CD4-positive, alpha-beta T cell (primary cell): ENCODE data around the gene NR1I2. TPM values are rescaled to one million over a fixed set of nuclear protein-coding genes. Genes with fewer than 3 reads are reported as not detected.

Experiments
- ATAC-seq: fragments of 200-7000 bp; cut with Tn5 transposase; one replicate; pipeline ENCODE4 v1.10.0; 2022; ENCODE audit warnings: mild to moderate bottlenecking; ENCODE audit not compliant: poor library complexity
- CTCF ChIA-PET: fragments of 350-600 bp; sonication (Branson Sonifier 250); formaldehyde crosslinking; loops from one replicate; lab custom pipeline; 2021; ENCODE audit warnings: antibody characterized with exemption, inconsistent platforms; lab: Charles Lee
- POLR2A ChIA-PET: fragments of 350-600 bp; sonication (Branson Sonifier 250); formaldehyde crosslinking; loops from one replicate; lab custom pipeline; 2021; ENCODE audit warnings: antibody characterized with exemption, inconsistent platforms; lab: Charles Lee
- DNase-seq, 14 experiments: peaks; one replicate each; pipeline ENCODE4 v3.0.0-alpha.2; 2013 to 2020; ENCODE audit warnings: mixed read lengths in 2 of 14
- H3K27ac ChIP-seq, 2 donors: one replicate each; pipeline versions ENCODE4 v1.5.1 to v1.7.0; 2013; ENCODE audit warnings: low read length in 2 of 2, low read depth in 1 of 2, mild to moderate bottlenecking in 1 of 2
- H3K27me3 ChIP-seq, 2 experiments: 1 replicate in 1 of 2; 2 replicates in 1 of 2; pipeline versions ENCODE4 v1.6.1 to v1.7.0; 2013; ENCODE audit warnings: low read length in 2 of 2, control low read depth in 1 of 2, mild to moderate bottlenecking in 1 of 2, moderate library complexity in 1 of 2; ENCODE audit not compliant: insufficient read depth in 2 of 2, control insufficient read depth in 1 of 2
- H3K36me3 ChIP-seq: one replicate; pipeline ENCODE4 v1.6.1; 2013; ENCODE audit warnings: low read length, control low read depth; ENCODE audit not compliant: insufficient read depth
- H3K4me1 ChIP-seq: one replicate; pipeline ENCODE4 v1.6.1; 2013; ENCODE audit warnings: low read length, control low read depth; ENCODE audit not compliant: insufficient read depth
- H3K4me3 ChIP-seq: one replicate; pipeline ENCODE4 v1.5.1; 2013; ENCODE audit warnings: mild to moderate bottlenecking, low read length, moderate library complexity
- H3K9me3 ChIP-seq, 2 experiments: 1 replicate in 1 of 2; 2 replicates in 1 of 2; pipeline versions ENCODE4 v1.6.1 to v1.7.0; 2013; ENCODE audit warnings: low read length in 2 of 2, mild to moderate bottlenecking in 2 of 2, control low read depth in 1 of 2, moderate library complexity in 1 of 2; ENCODE audit not compliant: control insufficient read depth in 1 of 2, insufficient read depth in 1 of 2
- H3K27ac Mint-ChIP-seq: one replicate; pipeline ENCODE4 v1.8.0; 2020; ENCODE audit warnings: mixed read lengths
- H3K27me3 Mint-ChIP-seq: one replicate; pipeline ENCODE4 v1.8.0; 2021; ENCODE audit warnings: mixed read lengths
- H3K36me3 Mint-ChIP-seq: one replicate; pipeline ENCODE4 v1.8.0; 2021; ENCODE audit warnings: low read depth, mixed read lengths
- H3K4me1 Mint-ChIP-seq: one replicate; pipeline ENCODE4 v1.8.0; 2021; ENCODE audit warnings: low read depth, mixed read lengths
- H3K4me3 Mint-ChIP-seq: one replicate; pipeline ENCODE4 v1.8.0; 2020; ENCODE audit warnings: mild to moderate bottlenecking, mixed read lengths
- H3K9me3 Mint-ChIP-seq: one replicate; pipeline ENCODE4 v1.8.0; 2020; ENCODE audit warnings: mixed read lengths
- CTCF ChIP-seq: fragments of 200-600 bp; IDR thresholded peaks from one replicate; pipeline ENCODE4 v1.8.0; 2022; ENCODE audit warnings: antibody characterized with exemption, mild to moderate bottlenecking
- intact Hi-C, 2 experiments: fragments of 100-400 bp; cut with DNase I in 1 of 2; cut with micrococcal nuclease in 1 of 2; formaldehyde crosslinking; loops; one replicate each; pipeline versions ENCODE4 v1.15.1 to v1.9.0; 2023 to 2025; cut with DNase I, micrococcal nuclease
- total RNA-seq, 174 experiments: library from RNA in 2 of 174; stranded (reverse) in 2 of 174; gene quantifications; one replicate each; pipeline ENCODE4 v1.2.3 and lab custom pipeline; 2021 to 2026

The NR1I2 gene
- total RNA-seq, 2 experiments from 2014 or later: 0.25 TPM; not detected in 1

DNA sequence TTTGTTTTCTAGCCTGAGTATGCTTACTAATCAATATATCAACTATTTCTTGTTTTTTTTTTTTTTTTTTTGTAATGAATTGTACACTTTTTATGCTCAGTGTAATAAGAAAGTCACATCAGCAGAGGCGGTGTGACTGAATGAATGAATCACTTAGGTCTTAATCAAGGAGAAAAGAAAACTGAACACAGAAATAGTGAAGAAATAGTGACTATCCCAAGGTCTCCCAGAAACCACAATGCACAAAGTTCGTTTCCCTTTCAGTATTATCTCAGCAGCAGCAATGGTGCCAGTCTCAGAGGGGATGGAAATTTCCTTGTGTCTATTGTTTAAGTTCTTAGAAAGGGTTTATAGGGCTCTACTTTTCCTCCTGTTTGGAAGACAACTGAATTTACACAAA, 80.7 kb downstream of the NR1I2 start:
- Histone ChIP-seq H3K4me3 (no peak overlapping the region), H3K4me1 (no peaks in the 10 kb centered on the region), H3K27me3 (no peaks in the 10 kb centered on the region), H3K36me3 (peaks cover 42% of the 10 kb centered on the region), H3K27ac (no peak overlapping the region), H3K9me3 (no peaks in the 10 kb centered on the region)
- H3K4me3 Mint-ChIP-seq: no peak overlapping the region
- ATAC-seq (no peak), DNase-seq (no peak)
- H3K9me3 Mint-ChIP-seq: no peaks in the 10 kb centered on the region
- no peak for TF ChIP-seq CTCF
- intact Hi-C loops: no loop called here
- peaks cover 5% of the 10 kb centered on the region for H3K4me1 Mint-ChIP-seq
- H3K27ac Mint-ChIP-seq: no peak overlapping the region
- H3K27me3 Mint-ChIP-seq: no peaks in the 10 kb centered on the region
- CTCF ChIA-PET: no interaction called here
- H3K36me3 Mint-ChIP-seq: peaks cover 79% of the 10 kb centered on the region
- POLR2A ChIA-PET: no interaction called here

DNA sequence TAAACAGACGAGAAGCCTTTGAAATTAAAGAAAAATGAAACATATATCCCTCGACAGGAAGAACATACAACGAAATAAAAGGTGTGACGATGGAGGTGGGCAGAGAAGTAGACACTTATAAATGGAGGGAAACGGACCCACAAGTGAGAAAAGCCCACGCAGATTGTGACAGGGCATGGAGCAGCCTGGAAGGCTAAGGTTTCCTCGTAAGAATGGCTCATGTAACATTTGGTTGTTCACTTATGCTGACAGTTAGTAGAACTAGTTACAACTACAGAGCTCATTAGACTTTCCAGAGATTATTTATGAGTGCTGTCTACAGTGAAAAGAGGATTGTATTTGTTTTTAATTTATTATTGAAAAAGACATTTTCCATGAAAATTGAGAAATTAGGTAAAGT, 82.6 kb downstream of the NR1I2 start:
- no peak for DNase-seq
- no peaks in the 10 kb centered on the region for H3K27me3 Mint-ChIP-seq
- Histone ChIP-seq H3K36me3 (peaks cover 26% of the 10 kb centered on the region), H3K27me3 (no peaks in the 10 kb centered on the region), H3K4me3 (no peak overlapping the region), H3K9me3 (no peaks in the 10 kb centered on the region), H3K4me1 (no peaks in the 10 kb centered on the region), H3K27ac (no peak overlapping the region)
- TF ChIP-seq CTCF: no peak
- H3K4me1 Mint-ChIP-seq: peaks cover 9% of the 10 kb centered on the region
- intact Hi-C loops: no loop called here
- no peaks in the 10 kb centered on the region for H3K9me3 Mint-ChIP-seq
- no peak overlapping the region for H3K4me3 Mint-ChIP-seq
- H3K27ac Mint-ChIP-seq: no peak overlapping the region
- no peak for ATAC-seq
- ChIA-PET POLR2A (no interaction called here), CTCF (interaction anchor here (1.0 kb wide), 1 partner anchor 694 kb away, joined by 4 read pairs; no protein-coding TSS in a partner anchor)
- peaks cover 73% of the 10 kb centered on the region for H3K36me3 Mint-ChIP-seq

Other genes starting within 250 kb of the NR1I2 start
- under 1 TPM; 0.17 to 0.41 TPM for gene CD80, start 222.5 kb upstream of the NR1I2 start, total RNA-seq
- gene ADPRH, start 202.6 kb upstream of the NR1I2 start, total RNA-seq: under 1 TPM; 0.36 TPM
- gene PLA1A, start 184.2 kb upstream of the NR1I2 start, total RNA-seq: not detected
- 1 to 10 TPM; 2.6 to 3.5 TPM for gene POPDC2, start 121.5 kb upstream of the NR1I2 start, total RNA-seq
- gene COX17, start 104.7 kb upstream of the NR1I2 start, total RNA-seq: 10 to 100 TPM; 24.6 to 26.3 TPM
- gene CFAP91, start 79.1 kb upstream of the NR1I2 start, total RNA-seq: not detected